GM19455 (cell line): ENCODE results near the gene S100A3.
"Not testable (repeated sequence)": the region's sequence is repeated elsewhere in the genome, so short reads cannot be mapped to it uniquely, and the experiment has no call there.

Source experiments
- ATAC-seq: cut with Tn5 transposase; IDR thresholded peaks from one replicate; pipeline ENCODE4 v1.9.1; 2021; ENCODE audit not compliant: unreplicated experiment

S100A3 gene

DNA sequence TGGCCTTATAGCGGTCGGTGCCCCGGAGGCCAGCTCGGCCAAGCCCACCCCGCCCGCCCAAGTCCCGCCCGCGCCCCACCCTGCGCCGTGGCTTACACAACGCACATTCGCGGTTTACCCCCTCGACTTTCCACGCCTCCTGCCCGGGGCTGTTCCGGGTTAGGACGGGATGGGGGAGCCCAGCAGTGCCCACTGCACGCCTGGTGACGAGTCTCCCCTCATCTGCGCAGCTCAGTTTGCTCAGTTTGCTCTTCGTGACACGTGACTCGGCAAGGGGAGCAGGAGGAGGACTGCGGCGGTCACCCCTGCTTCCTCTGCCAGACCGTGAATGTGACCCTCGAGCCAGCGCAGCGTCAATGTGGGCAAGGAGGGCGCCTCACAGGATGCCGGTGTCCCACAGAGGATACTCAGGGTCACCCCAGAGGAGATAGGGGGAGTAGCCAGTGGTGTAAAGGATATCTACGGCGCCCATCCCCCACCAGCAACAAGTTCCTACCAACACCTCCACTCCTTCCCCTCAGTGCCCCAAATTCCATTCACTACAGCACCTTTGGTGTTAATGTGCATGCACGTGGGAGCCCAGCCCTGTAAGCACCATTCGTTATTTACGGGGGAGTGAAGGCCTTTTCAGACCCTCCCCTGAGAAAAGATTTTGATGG is 12.9 kb downstream of the S100A3 start:
- ATAC-seq = no peak

DNA sequence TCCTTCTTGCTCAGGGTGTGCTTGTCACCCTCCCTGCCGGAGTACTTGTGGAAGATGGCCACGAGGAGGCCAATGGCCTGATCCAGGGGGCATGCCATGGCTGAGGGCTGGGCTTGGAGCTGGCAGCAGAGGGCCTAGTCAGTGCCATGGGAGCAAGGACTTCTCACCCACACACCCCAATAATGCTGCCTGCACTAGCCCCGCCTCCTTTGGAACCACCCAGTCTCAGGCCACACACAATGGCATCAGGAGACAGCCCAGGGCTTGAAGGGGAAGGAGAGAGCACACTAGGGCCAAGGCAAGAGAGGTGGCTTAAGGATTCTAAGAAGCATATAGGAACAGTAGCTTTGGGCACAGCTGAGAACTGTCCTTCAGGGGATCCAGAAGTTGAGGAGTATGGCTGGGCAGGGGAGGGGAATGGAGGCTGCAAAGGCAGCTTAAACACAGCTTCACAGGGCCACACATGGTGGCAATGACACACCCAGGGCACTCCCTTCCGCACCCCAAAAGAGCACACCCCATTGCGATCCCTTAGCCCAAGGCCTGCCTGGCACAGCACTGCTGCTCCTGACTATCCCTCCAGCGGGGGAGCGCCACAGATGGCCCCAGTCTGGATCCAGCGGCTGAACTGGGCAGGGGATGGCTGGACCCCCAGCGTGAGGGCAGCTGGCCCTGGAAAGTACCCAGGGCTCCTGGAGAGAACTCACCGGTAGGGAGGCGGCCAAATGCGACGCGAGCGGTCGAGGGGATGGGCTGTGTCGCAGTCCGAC is 13.6 kb downstream of the S100A3 start, which contains the start of gene S100A6:
Gene S100A6, minus strand, starts transcription at position 750 of the 770 bp plus-strand sequence. Its CDS starts 652 bp downstream, at position 98.
- ATAC-seq = no peak

DNA sequence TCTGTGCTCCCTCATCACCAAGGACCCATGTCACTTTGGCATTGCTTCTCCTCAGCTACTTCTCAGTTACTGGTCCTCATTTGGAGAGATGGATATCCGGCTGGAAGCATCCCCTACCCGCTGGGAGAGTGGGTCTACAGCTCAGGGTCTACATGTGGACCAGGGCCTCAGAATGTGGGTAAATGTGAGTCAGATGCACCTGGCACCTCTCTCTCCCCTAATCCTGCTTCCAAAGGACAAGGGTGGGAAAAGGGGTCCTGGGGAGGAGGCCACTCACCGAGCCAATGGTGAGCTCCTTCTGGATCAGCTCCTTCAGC is 14.2 kb downstream of the S100A3 start:
- no peak for ATAC-seq

DNA sequence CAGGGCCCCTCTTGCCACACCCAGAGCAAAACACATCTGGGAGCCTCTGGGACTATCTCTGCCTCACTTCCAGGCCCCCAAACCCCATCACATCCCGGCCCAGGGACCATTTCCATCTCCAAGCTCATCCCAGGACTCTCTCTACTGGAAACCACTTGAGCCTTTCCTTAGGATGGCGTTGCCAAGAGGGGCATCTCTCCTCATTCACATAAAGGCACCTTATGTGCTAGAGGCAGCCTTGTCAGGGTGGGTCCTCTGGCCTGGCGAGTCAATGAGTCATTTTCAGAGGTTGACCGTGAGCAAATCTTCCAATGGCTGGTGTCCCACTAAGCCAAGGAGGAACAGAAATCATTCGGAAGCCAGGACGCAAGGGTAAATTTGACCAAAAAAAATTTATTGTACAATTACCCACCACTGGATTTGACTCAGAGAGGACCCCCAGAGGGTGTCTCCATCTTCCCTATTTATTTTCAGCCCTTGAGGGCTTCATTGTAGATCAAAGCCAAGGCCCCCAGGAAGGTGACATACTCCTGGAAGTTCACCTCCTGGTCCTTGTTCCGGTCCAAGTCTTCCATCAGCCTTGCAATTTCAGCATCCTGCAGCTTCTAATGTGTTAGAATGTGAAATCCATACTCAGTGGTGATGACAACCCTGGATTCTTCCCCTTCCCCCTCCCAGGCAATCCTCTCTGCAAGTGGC is 14.7 kb downstream of the S100A3 start:
- ATAC-seq = no peak

DNA sequence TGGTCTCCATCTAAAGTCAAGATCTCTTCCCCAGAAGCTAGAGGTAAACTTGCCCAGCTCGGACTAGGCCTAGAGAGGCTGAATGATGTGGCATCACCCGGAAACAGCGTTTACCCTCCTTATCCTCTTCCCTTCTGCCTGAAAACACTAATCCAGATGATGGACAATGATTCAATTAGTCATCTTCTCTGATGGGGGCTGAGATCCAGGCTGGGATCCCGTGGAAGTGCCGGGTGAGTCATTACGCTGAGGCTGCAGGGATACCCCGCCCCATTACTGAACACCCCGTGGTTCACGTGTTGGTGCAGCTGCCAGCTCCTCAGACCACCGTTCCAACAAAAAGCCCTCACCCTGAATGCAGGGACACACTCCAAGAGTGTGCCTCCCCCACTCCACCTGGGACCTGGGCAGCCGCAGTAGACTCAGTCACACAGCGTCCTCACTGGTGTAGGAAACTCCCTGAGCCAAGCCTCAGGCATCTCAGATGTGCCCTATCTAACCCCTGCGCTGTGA is 15.3 kb downstream of the S100A3 start:
- ATAC-seq = no peak

DNA sequence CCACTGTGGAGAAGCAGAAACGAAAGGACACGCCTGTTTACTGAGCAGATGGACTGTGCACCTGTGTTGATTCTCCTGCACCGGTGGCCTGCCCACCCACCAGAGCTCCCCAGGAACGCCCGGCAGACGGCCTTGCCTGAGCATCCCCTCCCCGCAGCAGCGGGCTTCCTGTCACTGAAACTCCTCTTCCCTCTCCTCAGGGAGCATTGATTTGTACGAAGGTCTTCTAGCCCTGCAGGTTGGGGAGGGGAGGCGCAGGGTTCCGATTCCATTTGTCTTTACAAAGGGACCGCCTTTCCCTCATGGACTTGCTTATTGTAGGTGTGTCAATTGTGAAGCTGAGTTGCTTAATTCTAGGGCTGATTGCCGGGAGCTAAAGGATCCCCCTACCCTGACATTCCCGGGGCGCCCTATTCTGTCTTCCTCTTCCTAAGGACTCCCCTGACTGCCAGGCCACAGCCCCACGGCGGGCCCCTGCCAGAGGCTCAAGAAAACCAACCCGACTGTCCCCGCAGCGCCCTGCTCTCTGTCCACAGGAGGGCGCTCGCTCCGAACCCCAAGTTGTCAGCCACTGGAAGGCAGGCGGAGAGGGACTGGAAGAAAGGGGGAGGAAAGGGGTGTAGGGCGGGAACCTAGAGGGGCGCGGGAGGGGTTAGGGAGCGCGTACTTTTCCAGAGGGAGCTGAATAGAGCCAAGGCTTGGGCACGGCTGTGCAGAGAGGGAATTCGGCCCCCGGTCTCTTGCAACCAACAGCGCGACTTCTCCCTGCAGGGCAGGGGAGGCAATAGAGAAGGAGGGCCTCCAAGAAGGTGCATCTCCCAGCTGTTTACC is 16.1 kb downstream of the S100A3 start:
- no peak for ATAC-seq

DNA sequence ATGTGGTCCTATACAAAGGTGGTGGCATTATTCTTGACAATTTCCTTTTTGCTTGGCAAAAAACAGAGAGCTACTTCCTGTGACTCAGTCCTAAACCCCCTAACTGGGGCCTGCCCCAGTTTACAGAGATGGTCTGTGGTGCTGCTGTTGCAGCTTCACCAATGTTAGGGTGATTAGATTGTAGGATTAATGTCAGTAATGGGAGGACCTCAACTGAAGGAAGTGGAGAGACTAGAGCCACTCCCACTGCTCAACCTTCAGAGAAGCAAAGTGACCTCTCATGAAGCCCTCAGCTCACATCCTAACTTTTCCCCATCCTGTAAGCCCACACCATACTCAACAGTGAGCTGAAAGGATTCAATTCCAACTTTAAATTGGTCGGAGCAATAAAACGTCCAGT is 16.9 kb downstream of the S100A3 start:
- no peak for ATAC-seq

DNA sequence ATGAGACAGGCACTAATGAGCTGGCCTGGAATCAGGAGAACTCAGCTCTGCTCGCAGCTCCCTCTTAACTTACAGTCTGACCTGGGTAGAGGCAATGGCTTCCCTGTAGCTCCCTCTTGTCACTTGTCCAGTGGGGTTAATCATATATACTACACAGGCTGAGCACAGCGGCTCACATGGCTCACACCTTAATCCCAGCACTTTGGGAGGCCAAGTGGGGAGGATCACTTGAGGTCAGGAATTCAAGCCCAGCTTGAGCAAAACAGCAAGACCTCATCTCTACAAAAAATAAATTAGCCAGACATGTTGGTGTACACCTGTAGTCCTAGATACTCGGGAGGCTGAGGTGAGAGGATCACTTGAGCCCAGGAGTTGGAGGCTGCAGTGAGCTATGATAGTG is 17.4 kb downstream of the S100A3 start:
- ATAC-seq = no peak

DNA sequence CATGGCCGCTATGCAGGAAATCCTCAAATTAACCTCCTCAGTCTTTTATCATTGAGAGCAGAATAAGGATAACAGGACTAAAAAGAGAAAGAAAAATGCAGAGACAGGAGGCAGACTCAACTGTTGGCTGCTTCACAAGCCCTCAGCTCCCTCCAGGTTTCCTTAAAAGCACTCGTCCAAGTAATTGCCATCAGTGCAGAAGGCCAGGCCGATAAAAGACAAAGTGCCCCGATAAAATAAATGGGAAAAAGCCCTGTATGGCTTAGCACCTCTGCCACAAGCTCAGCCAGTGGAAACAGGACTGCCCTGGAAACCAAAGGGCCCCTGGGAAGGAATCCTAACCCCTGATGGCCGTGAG is 21.4 kb downstream of the S100A3 start:
- ATAC-seq = no peak

DNA sequence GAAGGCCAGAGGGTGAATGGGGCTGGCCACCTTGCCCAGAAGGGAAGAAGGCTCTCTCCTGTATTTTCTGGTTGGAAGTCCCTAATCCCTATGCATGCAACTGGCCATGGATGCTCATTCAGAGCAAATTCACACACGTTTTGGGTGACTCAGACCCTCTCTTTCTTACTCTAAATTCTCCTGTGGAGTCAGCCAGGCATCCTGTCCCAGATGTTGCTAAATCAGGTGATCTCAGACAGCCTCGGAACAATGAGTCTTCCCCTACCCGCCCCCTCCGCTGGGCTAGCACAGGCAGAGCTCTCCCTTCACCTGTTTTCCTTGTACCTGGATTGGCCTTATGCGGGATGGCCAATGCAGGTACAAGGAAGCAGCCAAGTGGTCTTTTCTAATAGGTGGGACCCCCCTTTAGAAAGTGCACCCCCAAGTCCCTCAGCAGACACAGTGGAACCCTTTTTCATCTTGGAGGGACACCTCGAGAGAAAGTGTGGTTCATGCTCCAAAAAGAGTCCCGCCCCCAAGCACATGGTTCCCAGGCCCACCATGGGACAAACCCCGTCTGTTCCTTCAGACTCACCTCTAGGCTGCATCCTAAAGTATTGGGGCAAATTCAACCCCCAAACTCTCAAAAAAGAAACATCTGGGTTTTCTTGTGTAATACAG is 21.9 kb downstream of the S100A3 start:
- ATAC-seq = no peak

DNA sequence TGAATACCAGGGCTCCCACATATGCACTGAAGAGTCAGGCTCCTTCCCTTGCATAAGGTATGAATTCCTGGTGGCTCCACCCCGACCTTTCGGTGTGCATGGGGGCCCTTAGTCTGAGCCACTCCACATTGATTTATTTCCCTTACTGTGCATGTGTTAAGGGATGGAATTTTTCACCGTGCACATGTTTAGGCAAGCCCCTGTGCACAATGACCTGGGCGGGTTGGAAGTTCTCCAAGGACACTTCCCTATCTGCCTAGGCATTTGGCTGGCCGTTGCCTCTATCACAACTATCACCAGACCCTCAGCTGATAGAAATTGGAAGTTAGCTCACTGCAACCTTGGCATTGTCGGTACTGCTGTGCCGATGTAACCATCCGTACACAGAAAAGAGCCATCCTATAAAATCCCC is 22.9 kb downstream of the S100A3 start:
- ATAC-seq = no peak

DNA sequence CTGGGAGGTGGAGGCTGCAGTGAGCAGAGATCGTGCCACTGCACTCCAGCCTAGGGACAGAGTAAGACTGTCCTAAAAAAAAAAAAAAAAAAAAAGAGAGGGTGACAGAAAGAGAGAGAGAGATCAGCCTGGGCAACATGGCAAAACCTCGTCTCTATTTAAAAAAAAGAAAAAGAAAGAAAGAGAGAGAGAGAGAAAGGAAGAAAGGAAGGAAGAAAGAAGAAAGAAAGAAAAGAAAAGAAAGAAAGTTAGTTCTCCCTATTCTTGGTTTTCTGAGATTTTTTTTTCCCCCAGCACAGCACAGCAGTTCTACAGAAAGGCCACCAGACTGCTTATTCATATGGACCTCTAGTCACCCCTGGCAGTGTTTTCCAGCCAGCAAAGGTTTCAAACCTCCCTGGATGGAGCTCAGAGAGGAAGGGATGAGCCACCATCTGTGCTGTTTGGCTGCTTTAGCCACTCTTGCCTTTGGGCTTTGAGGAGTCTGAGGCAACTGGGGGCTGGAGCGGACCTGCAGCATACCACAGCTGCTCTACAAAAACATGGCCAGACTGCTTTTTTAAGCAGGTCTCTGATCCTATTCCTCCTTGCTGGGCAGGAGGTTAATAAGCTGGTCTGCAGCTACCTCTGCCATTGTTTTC is 23.9 kb downstream of the S100A3 start:
- no peak for ATAC-seq

DNA sequence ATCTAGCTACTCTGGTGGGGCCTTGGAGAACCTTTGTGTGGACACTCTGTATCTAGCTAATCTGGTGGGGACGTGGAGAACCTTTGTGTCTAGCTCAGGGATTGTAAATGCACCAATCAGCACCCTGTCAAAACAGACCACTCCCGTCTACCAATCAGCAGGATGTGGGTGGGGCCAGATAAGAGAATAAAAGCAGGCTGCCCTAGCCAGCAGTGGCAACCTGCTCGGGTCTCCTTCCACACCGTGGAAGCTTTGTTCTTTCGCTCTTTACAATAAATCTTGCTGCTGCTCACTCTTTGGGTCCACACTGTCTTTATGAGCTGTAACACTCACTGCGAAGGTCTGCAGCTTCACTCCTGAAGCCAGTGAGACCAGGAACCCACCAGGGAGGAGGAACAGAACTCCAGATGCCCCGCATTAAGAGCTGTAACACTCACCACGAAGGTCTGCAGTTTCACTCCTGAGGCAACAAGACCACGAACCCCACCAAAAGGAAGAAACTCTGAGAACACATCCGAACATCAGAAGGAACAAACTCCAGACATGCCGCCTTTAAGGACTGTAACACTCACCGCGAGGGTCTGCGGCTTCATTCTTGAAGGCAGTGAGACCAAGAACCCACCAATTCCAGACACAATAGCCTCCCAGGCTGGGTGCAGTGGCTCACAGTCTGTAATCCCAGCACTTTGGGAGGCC is 26.6 kb downstream of the S100A3 start:
- not testable (repeated sequence) for ATAC-seq

DNA sequence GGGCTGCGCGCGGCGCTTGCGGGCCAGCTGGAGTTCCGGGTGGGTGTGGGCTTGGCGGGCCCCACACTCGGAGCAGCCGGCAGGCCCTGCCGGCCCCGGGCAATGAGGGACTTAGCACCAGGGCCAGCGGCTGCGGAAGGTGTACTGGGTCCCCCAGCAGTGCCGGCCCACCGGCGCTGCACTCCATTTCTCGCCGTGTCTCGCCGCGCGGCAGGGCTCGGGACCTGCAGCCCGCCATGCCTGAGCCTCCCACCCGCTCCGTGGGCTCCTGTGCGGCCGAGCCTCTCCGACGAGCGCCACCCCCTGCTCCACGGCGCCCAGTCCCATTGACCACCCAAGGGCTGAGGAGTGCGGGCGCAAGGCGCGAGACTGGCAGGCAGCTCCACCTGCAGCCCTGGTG is 27.2 kb downstream of the S100A3 start:
- not testable (repeated sequence) for ATAC-seq

DNA sequence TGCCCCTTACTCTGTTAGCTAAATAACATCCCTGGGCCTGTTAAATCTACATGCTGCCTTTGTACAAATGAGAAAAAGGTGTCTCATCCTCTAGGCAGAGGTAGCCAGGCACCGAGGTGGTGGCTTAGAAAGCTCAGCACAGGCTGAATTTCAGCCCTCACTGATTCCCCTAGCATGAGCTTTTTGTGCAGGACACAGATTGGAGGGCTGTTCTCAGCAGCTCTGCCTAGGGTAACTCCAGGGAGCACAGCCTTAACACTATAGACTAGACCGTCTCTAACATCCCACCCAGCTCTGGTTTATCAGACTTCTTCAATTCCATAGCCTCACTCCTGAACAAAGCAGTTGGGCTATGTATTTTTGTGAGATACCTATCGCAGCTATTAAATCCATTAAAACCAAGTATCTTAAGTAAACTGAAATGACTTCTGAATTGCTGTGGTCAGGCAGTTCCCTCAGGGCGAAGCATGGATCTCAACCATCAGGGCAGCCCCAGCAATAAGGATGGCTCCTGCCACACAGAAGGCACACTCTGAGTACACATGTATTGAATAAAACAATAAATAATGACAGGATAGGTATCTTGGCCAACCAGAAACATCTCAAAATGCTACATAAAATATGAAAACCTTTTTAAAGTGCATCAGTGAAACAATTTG is 28.1 kb downstream of the S100A3 start:
- ATAC-seq = no peak

DNA sequence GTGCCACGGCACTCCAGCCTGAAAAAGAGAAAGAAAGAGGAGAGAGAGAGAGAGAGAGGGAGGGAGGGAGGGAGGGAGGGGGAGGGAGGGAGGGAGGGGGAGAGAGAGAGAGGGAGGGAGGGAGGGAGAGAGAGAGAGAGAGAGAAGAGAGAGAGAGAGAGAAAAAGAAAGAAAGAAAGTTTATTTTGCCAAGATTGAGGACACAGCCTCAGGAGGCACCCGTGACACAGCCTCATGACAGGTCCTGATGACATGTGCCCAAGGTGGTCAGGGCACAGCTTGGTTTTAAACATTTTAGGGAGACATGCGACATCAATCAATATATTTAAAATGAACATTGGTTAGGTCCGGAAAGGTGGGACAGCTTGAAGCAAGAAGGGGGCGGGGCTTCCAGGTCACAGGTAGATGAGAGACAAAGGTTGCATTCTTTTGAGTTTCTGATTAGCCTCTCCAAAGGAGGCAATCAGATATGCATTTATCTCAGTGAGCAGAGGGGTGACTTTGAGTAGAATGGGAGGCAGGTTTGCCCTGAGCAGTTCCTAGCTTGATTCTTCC is 28.8 kb downstream of the S100A3 start:
- not testable (repeated sequence) for ATAC-seq

DNA sequence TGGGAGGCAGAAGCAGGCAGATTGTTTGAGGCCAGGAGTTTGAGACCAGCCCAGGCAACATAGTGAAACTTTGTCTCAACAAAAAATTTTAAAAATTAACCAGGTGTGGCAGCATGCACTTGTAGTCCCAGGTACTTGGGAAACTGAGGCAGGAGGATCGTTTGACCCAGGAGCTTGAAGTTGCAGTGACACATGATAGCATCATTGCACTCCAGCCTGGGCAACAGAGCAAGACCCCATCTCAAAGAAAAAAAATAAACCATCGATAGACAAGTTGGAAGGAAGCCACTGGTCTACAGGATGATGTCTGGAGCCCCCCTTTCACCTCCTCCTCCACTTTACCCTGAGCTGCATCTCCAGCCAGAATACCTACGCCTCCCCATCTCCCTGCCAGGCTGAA is 29.8 kb downstream of the S100A3 start:
- ATAC-seq = no peak

DNA sequence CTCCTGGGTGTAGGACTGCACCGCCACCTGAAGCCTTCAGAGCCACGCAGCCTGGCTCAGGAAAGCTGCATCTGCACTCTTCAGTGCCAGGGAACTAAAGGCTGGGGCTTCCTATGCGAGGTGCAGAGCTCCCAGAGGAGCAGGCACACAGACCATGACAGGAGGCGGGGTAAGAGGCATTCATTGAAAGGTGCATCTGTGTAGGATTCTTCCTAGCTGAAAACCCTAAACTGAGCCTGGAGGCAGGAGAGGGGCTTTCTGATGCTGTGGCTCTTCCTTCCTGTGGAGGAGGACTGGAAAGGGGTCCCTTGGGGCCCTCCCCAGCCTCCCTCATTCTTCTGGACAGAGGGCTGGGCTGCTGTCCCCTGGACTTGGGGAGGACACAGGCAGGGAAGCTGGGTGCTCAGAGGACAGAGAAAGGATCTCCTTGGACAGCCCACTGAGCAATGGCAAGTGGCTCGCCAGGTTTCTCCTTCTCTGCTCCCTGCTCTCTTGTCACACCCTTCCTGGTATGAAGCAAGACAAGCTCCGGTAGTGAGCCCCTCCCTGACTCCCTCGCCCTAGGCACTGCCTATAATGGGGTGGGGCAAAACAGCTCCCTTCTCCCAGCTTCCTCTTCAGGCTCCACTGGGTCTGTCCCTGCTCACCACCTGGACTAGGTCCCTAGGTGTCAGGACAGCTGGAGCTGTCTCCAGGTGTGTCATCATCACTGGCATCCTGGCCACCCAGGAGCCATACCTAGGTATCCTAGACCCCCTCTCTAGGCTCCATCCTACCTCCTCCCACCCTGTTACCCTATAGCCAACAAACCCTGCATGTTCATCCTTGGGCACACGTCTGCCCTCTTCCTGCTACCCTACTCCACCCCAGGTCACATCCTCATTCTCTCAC is 33.3 kb downstream of the S100A3 start:
- no peak for ATAC-seq
